Ectodermal cell (in vitro differentiated cells): Measurements from ENCODE around the gene SNX5.

Experiments used
- H3K27ac ChIP-seq: 2 replicates; pipeline ENCODE4 v1.7.0; 2013; ENCODE audit warnings: mild to moderate bottlenecking, low read depth, low read length; ENCODE audit not compliant: insufficient read depth, poor library complexity, severe bottlenecking
- H3K27me3 ChIP-seq: 2 replicates; pipeline ENCODE4 v1.7.0; 2013; ENCODE audit warnings: mild to moderate bottlenecking, low read length; ENCODE audit not compliant: insufficient read depth, control insufficient read depth, poor library complexity, severe bottlenecking
- H3K36me3 ChIP-seq: one replicate; pipeline ENCODE4 v1.7.0; 2013; ENCODE audit warnings: low read length; ENCODE audit not compliant: control insufficient read depth, insufficient read depth
- H3K4me1 ChIP-seq: one replicate; pipeline ENCODE4 v1.7.0; 2013; ENCODE audit warnings: low read length; ENCODE audit not compliant: control insufficient read depth, insufficient read depth
- H3K4me3 ChIP-seq: 2 replicates; pipeline ENCODE4 v1.7.0; 2013; ENCODE audit warnings: low read depth, low read length, control low read depth; ENCODE audit not compliant: insufficient read depth
- H3K9me3 ChIP-seq: 2 replicates; pipeline ENCODE4 v1.7.0; 2013; ENCODE audit warnings: mild to moderate bottlenecking, low read length, moderate library complexity; ENCODE audit not compliant: control insufficient read depth
- WGBS, 2 experiments: methylation state at CpG; one replicate each; pipeline ENCODE4 v1.1.7; 2013; ENCODE audit warnings: missing lambda C conversion rate in 2 of 2; 5-methylcytosine and 5-hydroxymethylcytosine counted together

The SNX5 gene

GRCh38 chr20:17901971-17902370, 66.6 kb downstream of the SNX5 start:
- Histone ChIP-seq H3K9me3 (no peaks in the 10 kb centered on the region), H3K27me3 (no peaks in the 10 kb centered on the region), H3K27ac (no peak overlapping the region), H3K4me3 (no peak overlapping the region), H3K36me3 (no peaks in the 10 kb centered on the region), H3K4me1 (no peaks in the 10 kb centered on the region)
- WGBS, 2 experiments, result 86 to 90% methylated on average over 4 of the region's 4 CpGs

DNA sequence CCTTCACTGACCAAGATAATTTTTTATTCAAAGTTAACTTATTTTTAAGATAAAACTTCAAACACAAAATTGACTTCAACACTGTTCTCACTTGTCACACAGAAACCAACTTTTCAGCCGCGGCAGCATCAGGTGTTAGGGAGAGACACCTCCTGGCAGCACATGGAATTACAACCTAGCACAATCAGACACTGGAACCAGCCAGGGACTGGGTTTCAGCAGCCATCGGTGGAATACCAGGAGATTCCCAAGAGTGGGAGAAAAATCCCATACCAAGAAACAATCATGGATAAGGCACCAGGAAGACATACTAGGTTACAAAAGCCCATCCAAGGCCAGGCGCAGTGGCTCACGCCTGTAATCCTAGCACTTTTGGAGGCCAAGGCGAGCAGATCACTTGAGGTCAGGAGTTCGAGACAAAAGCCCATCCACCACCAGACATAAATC, 70.0 kb downstream of the SNX5 start:
- no peaks in the 10 kb centered on the region for H3K36me3 ChIP-seq
- H3K27me3 ChIP-seq, result no peaks in the 10 kb centered on the region
- no peak overlapping the region for H3K27ac ChIP-seq
- no peaks in the 10 kb centered on the region for H3K9me3 ChIP-seq
- H3K4me3 ChIP-seq, result no peak overlapping the region
- H3K4me1 ChIP-seq, result peaks cover 5% of the 10 kb centered on the region
- WGBS, 2 experiments, result 60% methylated on average over 7 of the region's 7 CpGs

DNA sequence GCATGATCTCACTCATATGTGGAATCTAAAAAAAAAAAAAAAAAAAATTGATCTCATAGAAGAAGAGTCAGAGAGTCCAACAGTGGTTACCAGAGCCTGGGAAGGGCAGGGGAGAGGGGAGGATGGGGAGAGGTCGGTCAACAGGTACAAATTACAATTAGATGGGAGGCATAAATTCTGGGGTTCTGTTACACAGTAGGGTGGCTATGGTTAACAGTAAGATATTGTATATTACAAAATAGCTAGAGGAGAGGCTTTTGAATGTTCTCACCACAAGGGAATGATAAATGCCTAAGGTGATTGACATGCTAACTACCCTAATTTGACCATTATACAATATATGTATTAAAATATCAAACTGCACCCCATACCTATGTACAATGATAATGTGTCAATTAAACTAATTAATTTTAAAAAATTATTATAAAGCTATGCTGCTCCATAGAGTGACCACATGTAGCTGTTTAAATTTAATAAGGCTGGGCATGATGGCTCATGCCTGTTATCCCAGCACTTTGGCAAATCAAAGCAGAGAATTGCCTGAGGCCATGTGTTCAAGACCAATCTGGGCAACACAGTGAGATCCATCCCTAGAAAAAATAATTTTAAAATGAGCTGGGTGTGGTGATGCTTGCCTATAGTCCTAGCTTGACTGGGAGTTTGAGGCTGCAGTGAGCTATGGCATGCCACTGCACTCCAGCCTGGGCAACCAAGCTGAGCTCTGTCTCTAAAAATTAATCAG, 70.9 kb downstream of the SNX5 start:
- H3K27me3 ChIP-seq, result no peaks in the 10 kb centered on the region
- no peak overlapping the region for H3K27ac ChIP-seq
- H3K4me3 ChIP-seq, result no peak overlapping the region
- no peaks in the 10 kb centered on the region for H3K36me3 ChIP-seq
- H3K9me3 ChIP-seq, result no peaks in the 10 kb centered on the region
- WGBS, 2 experiments, result 89 to 90% methylated on average over 1 of the region's 1 CpG
- peaks cover 5% of the 10 kb centered on the region for H3K4me1 ChIP-seq

DNA sequence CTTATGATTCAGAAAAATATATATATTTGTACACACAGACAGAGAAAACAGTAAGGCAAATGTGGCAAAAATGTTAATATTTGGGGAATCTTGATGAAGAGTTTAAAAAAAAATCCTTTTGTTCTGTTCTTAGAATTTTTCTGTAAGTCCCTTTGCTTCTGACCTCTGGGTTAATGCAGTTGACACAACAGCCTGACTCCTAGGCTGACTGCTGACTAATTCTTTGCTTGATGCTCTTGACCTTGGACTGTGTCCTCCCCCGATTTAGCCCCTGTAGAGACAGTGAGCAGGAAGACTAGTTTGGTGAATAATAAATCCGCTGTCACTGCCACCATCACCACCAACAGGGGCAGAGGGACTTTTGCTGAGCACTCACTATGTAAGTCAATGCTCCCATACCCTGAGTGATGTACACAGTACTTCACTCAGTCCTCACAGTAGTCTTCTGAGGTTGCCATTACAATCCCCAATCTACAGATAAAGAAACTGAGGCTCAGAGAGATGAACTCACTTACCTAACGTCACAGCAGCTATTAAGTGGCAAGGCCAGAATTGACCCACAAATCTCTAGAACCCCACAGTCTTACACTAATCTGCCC, 71.7 kb downstream of the SNX5 start:
- 76 to 81% methylated on average over 3 of the region's 3 CpGs for WGBS, 2 experiments
- no peak overlapping the region for H3K27ac ChIP-seq
- no peaks in the 10 kb centered on the region for H3K27me3 ChIP-seq

GRCh38 chr20:17896193-17896723, 72.3 kb downstream of the SNX5 start:
- 61 to 65% methylated on average over 9 of the region's 9 CpGs for WGBS, 2 experiments
- no peak overlapping the region for H3K27ac ChIP-seq
- no peaks in the 10 kb centered on the region for H3K9me3 ChIP-seq
- H3K36me3 ChIP-seq, result no peaks in the 10 kb centered on the region
- H3K27me3 ChIP-seq, result no peaks in the 10 kb centered on the region
- peaks cover 5% of the 10 kb centered on the region for H3K4me1 ChIP-seq
- H3K4me3 ChIP-seq, result no peak overlapping the region

More for the DNA sequence above, 71.7 kb downstream of the SNX5 start:
- Histone ChIP-seq H3K4me1 (peaks cover 5% of the 10 kb centered on the region), H3K36me3 (no peaks in the 10 kb centered on the region), H3K4me3 (no peak overlapping the region), H3K9me3 (no peaks in the 10 kb centered on the region)

DNA sequence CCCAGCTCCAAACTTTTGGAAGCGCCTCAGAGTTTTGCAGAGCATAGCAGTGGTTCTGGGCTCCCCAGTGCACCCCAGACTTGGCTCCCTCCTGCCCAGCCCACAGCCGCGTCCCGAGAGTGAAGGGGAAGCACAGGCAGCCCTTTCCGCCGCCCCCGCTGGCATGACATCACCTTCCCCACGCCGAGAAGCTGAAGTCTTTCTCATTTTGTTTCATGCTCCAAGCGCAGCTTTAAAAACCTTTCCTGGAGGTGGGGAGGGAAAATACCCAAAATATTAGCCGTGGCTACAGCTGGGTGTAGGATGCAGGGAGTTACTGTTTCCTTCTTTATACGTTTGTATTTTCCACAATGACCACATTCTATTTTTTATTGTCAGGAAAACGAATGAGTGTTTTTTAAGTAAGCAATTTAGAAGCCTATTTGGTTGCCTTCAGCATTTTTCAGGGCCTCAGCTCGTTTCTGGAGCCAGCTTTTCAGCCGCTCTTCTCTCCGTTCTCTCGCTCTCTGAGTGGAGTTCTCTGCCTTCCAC, 72.9 kb downstream of the SNX5 start:
- Histone ChIP-seq H3K9me3 (no peaks in the 10 kb centered on the region), H3K4me1 (peaks cover 5% of the 10 kb centered on the region), H3K27me3 (no peaks in the 10 kb centered on the region), H3K36me3 (no peaks in the 10 kb centered on the region), H3K27ac (no peak overlapping the region), H3K4me3 (no peak overlapping the region)
- 62% methylated on average over 16 to 17 of the region's 17 CpGs for WGBS, 2 experiments

GRCh38 chr20:17893445-17893844, 75.1 kb downstream of the SNX5 start:
- 94 to 95% methylated on average over 2 to 3 of the region's 3 CpGs for WGBS, 2 experiments
- H3K4me1 ChIP-seq, result peaks cover 5% of the 10 kb centered on the region
- H3K27ac ChIP-seq, result no peak overlapping the region
- H3K4me3 ChIP-seq, result no peak overlapping the region
- no peaks in the 10 kb centered on the region for H3K9me3 ChIP-seq
- no peaks in the 10 kb centered on the region for H3K36me3 ChIP-seq
- no peaks in the 10 kb centered on the region for H3K27me3 ChIP-seq

- Histone ChIP-seq H3K27me3 (no peaks in the 10 kb centered on the region), H3K27ac (no peak overlapping the region), H3K4me3 (no peak overlapping the region), H3K9me3 (no peaks in the 10 kb centered on the region), H3K4me1 (peaks cover 5% of the 10 kb centered on the region), H3K36me3 (no peaks in the 10 kb centered on the region)
- WGBS, 2 experiments, result 86 to 88% methylated on average over 2 of the region's 2 CpGs
These were observed 76.2 kb downstream of the SNX5 start for GRCh38 chr20:17892189-17892938.
